ENCODE measurements around the gene CFAP141. TPM values are rescaled to one million over a fixed set of nuclear protein-coding genes. Genes with fewer than 3 reads are reported as not detected.
A peak's percentile ranks its signal among the peaks of the same experiment; 100 is the strongest.

The CFAP141 gene
- total RNA-seq, 2 donors from 2014 or later = not detected

GRCh38 chr1:154178013-154178412, 28.1 kb downstream of the CFAP141 start:
- Mint-ChIP-seq H3K27ac (peak overlapping the region; percentile 86), H3K4me1 (peaks cover 46% of the 10 kb centered on the region), H3K27me3 (ENCODE audit: insufficient read depth) (no peaks in the 10 kb centered on the region), H3K36me3 (ENCODE audit: low read depth) (peaks cover 51% of the 10 kb centered on the region), H3K4me3 (peak overlapping the region; percentile 97), H3K9me3 (no peaks in the 10 kb centered on the region)
- 80% methylated on average over 2 of the region's 2 CpGs; no CpG with 5 or more reads in 1 of the 2 experiments for WGBS, 2 experiments (ENCODE audit: insufficient coverage in 1 of 2, insufficient read length in 1 of 2)
- H3K27ac ChIP-seq (ENCODE audit: low read depth, low read length) = no peak overlapping the region
- TF ChIP-seq CTCF (conservative IDR thresholded peaks at IDR 0.05) = no peak
- no peak overlapping the region for H3K9ac ChIP-seq (ENCODE audit: extremely low read depth, low read length, poor library complexity, severe bottlenecking)
- H3K9me3 ChIP-seq (ENCODE audit: control insufficient read depth, low read length) = no peaks in the 10 kb centered on the region
- H3K27me3 ChIP-seq (ENCODE audit: control insufficient read depth, insufficient read depth, low read length, poor library complexity, severe bottlenecking) = no peaks in the 10 kb centered on the region
- H3K4me1 ChIP-seq (ENCODE audit: control insufficient read depth, insufficient read depth, low read length) = peaks cover 5% of the 10 kb centered on the region
- no peak for DNase-seq
- H3K4me3 ChIP-seq (ENCODE audit: low read length) = peak overlapping the region; percentile 97
- H3K36me3 ChIP-seq (ENCODE audit: control insufficient read depth, insufficient read depth, low read length) = peaks cover 47% of the 10 kb centered on the region

- TF ChIP-seq CTCF (conservative IDR thresholded peaks at IDR 0.05) = no peak
- H3K9ac ChIP-seq (ENCODE audit: extremely low read depth, low read length, poor library complexity, severe bottlenecking) = no peak overlapping the region
- no peak overlapping the region for H3K4me3 ChIP-seq (ENCODE audit: low read length)
- WGBS, 2 experiments (ENCODE audit: insufficient coverage in 1 of 2, insufficient read length in 1 of 2) = 95 to 100% methylated on average over 1 to 2 of the region's 2 CpGs
- H3K27ac ChIP-seq (ENCODE audit: low read depth, low read length) = no peak overlapping the region
- no peaks in the 10 kb centered on the region for H3K27me3 ChIP-seq (ENCODE audit: control insufficient read depth, insufficient read depth, low read length, poor library complexity, severe bottlenecking)
- DNase-seq = no peak
- peaks cover 64% of the 10 kb centered on the region for H3K36me3 ChIP-seq (ENCODE audit: control insufficient read depth, insufficient read depth, low read length)
- Mint-ChIP-seq H3K27me3 (ENCODE audit: insufficient read depth) (no peaks in the 10 kb centered on the region), H3K27ac (peak overlapping the region; percentile 16), H3K9me3 (no peaks in the 10 kb centered on the region), H3K36me3 (ENCODE audit: low read depth) (peaks cover 64% of the 10 kb centered on the region), H3K4me3 (no peak overlapping the region), H3K4me1 (peaks cover 42% of the 10 kb centered on the region)
- peaks cover 5% of the 10 kb centered on the region for H3K4me1 ChIP-seq (ENCODE audit: control insufficient read depth, insufficient read depth, low read length)
- H3K9me3 ChIP-seq (ENCODE audit: control insufficient read depth, low read length) = no peaks in the 10 kb centered on the region
Observed at GRCh38 chr1:154176337-154176736, 29.8 kb downstream of the CFAP141 start.

GRCh38 chr1:154174654-154175053, 31.5 kb downstream of the CFAP141 start:
- Histone ChIP-seq H3K36me3 (ENCODE audit: control insufficient read depth, insufficient read depth, low read length) (peaks cover 80% of the 10 kb centered on the region), H3K27me3 (ENCODE audit: control insufficient read depth, insufficient read depth, low read length, poor library complexity, severe bottlenecking) (no peaks in the 10 kb centered on the region), H3K27ac (ENCODE audit: low read depth, low read length) (no peak overlapping the region), H3K9me3 (ENCODE audit: control insufficient read depth, low read length) (no peaks in the 10 kb centered on the region), H3K4me1 (ENCODE audit: control insufficient read depth, insufficient read depth, low read length) (peaks cover 5% of the 10 kb centered on the region), H3K4me3 (ENCODE audit: low read length) (no peak overlapping the region), H3K9ac (ENCODE audit: extremely low read depth, low read length, poor library complexity, severe bottlenecking) (no peak overlapping the region)
- DNase-seq = no peak
- TF ChIP-seq CTCF (conservative IDR thresholded peaks at IDR 0.05) = no peak
- no peak overlapping the region for H3K27ac Mint-ChIP-seq
- no peaks in the 10 kb centered on the region for H3K9me3 Mint-ChIP-seq
- H3K27me3 Mint-ChIP-seq (ENCODE audit: insufficient read depth) = no peaks in the 10 kb centered on the region
- H3K36me3 Mint-ChIP-seq (ENCODE audit: low read depth) = peaks cover 74% of the 10 kb centered on the region
- H3K4me3 Mint-ChIP-seq = no peak overlapping the region
- 95 to 100% methylated on average over 2 to 4 of the region's 4 CpGs for WGBS, 2 experiments (ENCODE audit: insufficient coverage in 1 of 2, insufficient read length in 1 of 2)
- H3K4me1 Mint-ChIP-seq = peaks cover 26% of the 10 kb centered on the region

Measured in endodermal cell (in vitro differentiated cells).